OCI-LY7 (cell line): ENCODE measurements around the gene CPOX. TPM values are rescaled to one million over a fixed set of nuclear protein-coding genes. Genes with fewer than 3 reads are reported as not detected.

ENCODE experiments used
- BruUV-seq: library from RNA; stranded (reverse); fragments of 400-500 nt; replicated peaks from 2 replicates; lab custom pipeline; 2021; lab: Mats Ljungman, UMichigan
- CTCF ChIA-PET: fragments of 300-600 bp; sonication (Branson Sonifier 250); formaldehyde crosslinking; loops from one replicate; lab custom pipeline; 2022; ENCODE audit warnings: antibody characterized with exemption; ENCODE audit not compliant: unreplicated experiment; lab: Charles Lee
- POLR2A ChIA-PET: fragments of 300-600 bp; sonication (Branson Sonifier 250); formaldehyde crosslinking; loops from one replicate; lab custom pipeline; 2022; ENCODE audit warnings: antibody characterized with exemption; lab: Charles Lee
- DNase-seq: peaks from one replicate; pipeline ENCODE4 v3.0.0-alpha.2; 2015; ENCODE audit warnings: low spot score
- H2AFZ ChIP-seq: fragments of 200-600 bp; sonication (generic), shearing (Covaris generic); 2 replicates; pipeline ENCODE4 v1.6.1; 2014; ENCODE audit warnings: mild to moderate bottlenecking, antibody characterized with exemption, low read length, moderate library complexity
- H3K27ac ChIP-seq: fragments of 200-600 bp; sonication (generic); 2 replicates; pipeline ENCODE4 v1.5.1; 2014; ENCODE audit warnings: mixed run types, low read depth, mild to moderate bottlenecking, moderate library complexity, low read length, inconsistent platforms; ENCODE audit not compliant: poor library complexity, severe bottlenecking
- H3K36me3 ChIP-seq: fragments of 200-600 bp; sonication (generic); 2 replicates; pipeline ENCODE4 v1.6.1; 2014; ENCODE audit warnings: mild to moderate bottlenecking, antibody characterized with exemption, low read length, moderate library complexity, mixed read lengths; ENCODE audit not compliant: insufficient read depth
- H3K4me1 ChIP-seq: fragments of 200-600 bp; sonication (generic); 2 replicates; pipeline ENCODE4 v1.5.1; 2014; ENCODE audit warnings: mild to moderate bottlenecking, low read length; ENCODE audit not compliant: insufficient read depth, poor library complexity, severe bottlenecking
- H3K4me2 ChIP-seq: fragments of 200-600 bp; sonication (generic); 2 replicates; pipeline ENCODE4 v1.6.1; 2014; ENCODE audit warnings: mild to moderate bottlenecking, low read length
- H3K4me3 ChIP-seq: fragments of 200-600 bp; sonication (generic); 2 replicates; pipeline ENCODE4 v1.5.1; 2014; ENCODE audit warnings: mild to moderate bottlenecking, low read depth, low read length; ENCODE audit not compliant: poor library complexity, severe bottlenecking
- H3K79me2 ChIP-seq: fragments of 200-600 bp; sonication (generic); 2 replicates; pipeline ENCODE4 v1.6.1; 2016; ENCODE audit warnings: low read depth, mild to moderate bottlenecking, low read length, moderate library complexity, mixed read lengths; ENCODE audit not compliant: insufficient read depth
- H3K9me2 ChIP-seq: fragments of 200-600 bp; sonication (generic); 2 replicates; pipeline ENCODE4 v1.6.1; 2016; ENCODE audit warnings: mild to moderate bottlenecking, low read length, mixed read lengths; ENCODE audit not compliant: insufficient read depth
- H3K9me3 ChIP-seq: fragments of 200-600 bp; sonication (generic); 2 replicates; pipeline ENCODE4 v1.6.1; 2014; ENCODE audit warnings: mild to moderate bottlenecking, mixed run types, low read length, mixed read lengths
- H4K20me1 ChIP-seq: fragments of 200-600 bp; sonication (generic); 2 replicates; pipeline ENCODE4 v1.6.1; 2014; ENCODE audit warnings: mild to moderate bottlenecking, antibody characterized with exemption, low read length, moderate library complexity, mixed read lengths; ENCODE audit not compliant: insufficient read depth
- EZH2phosphoT487 ChIP-seq: fragments of 200-600 bp; sonication (generic); IDR thresholded peaks from 2 replicates; pipeline ENCODE4 v1.6.1; 2018; ENCODE audit warnings: low read depth, borderline replicate concordance, mild to moderate bottlenecking, mixed run types, antibody characterized with exemption, low read length, moderate library complexity, mixed read lengths
- intact Hi-C: fragments of 100-400 bp; cut with micrococcal nuclease; formaldehyde crosslinking; loops from one replicate; pipeline ENCODE4 v1.10.0; 2022; ENCODE audit not compliant: unreplicated experiment
- total RNA-seq, 2 experiments: library from RNA; depleted of rRNA in 1 of 2; stranded (reverse); fragments of >200 nt in 1 of 2; shearing (Covaris generic) in 1 of 2; gene quantifications; 2 replicates each; pipeline ENCODE4 v1.2.3, GENCODE V29; 2014 to 2022
- TF ChIP-seq, protein P1 (sequence below): fragments of 200-600 bp; sonication (generic); conservative IDR thresholded peaks from 2 replicates; pipeline ENCODE4 v1.5.1; 2014; ENCODE audit warnings: mild to moderate bottlenecking, antibody characterized with exemption, low read length, moderate library complexity, mixed read lengths

Gene CPOX
- total RNA-seq, 2 experiments from 2014 or later: 10.1 to 14.7 TPM

DNA sequence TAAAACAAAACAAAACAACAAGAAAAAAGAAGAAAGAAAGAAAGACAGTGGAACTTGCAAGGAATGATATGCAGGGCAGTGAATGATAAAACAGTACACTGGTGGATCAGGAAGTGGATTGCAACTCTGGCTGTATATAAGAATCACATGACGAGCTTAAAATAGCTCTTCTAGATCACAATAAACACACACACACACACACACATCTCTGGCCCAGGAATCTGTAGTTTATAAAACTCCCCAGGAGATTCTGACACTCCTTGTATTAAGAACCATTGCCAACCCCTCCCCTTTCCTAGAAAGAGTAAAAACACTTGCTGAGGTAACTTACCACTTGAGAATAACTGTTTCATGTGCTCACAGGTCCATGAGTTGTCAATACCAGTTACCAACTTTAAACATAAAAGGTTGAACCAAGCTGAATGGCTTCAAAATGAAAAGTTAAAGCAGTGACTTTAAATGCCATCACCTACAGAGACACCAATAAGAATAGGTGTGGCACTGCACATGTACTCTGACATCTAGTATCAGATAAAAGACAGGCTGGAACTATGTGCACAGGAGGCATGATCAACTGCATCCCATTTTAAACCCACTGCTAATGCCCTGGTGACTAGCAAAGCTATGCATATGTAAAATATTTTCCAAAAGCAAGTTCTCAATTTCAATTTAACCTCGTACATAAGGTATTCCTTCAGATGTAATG lies 3.9 kb downstream of the CPOX start:
- no TSS peak for BruUV-seq
- intact Hi-C loops: loop anchor here (10.0 kb wide), 1 partner anchor 315 kb away; the partner anchor contains the start of gene DCBLD2
- no peak overlapping the region for H3K4me3 ChIP-seq
- H3K4me1 ChIP-seq: peaks cover 10% of the 10 kb centered on the region
- no peaks in the 10 kb centered on the region for H3K36me3 ChIP-seq
- H4K20me1 ChIP-seq: no peaks in the 10 kb centered on the region
- H3K9me3 ChIP-seq: no peaks in the 10 kb centered on the region
- POLR2A ChIA-PET: interaction anchor here (0.6 kb wide), 1 partner anchor 69 kb away, joined by 3 read pairs; no protein-coding TSS in a partner anchor
- H3K27ac ChIP-seq: no peak overlapping the region
- CTCF ChIA-PET: no interaction called here
- H3K79me2 ChIP-seq: no peaks in the 10 kb centered on the region
- H3K4me2 ChIP-seq: no peak overlapping the region
- H3K9me2 ChIP-seq: no peaks in the 10 kb centered on the region
- no peak for DNase-seq
- H2AFZ ChIP-seq: no peak overlapping the region
- TF ChIP-seq EZH2phosphoT487: no peak
- TF ChIP-seq, protein P1, sequence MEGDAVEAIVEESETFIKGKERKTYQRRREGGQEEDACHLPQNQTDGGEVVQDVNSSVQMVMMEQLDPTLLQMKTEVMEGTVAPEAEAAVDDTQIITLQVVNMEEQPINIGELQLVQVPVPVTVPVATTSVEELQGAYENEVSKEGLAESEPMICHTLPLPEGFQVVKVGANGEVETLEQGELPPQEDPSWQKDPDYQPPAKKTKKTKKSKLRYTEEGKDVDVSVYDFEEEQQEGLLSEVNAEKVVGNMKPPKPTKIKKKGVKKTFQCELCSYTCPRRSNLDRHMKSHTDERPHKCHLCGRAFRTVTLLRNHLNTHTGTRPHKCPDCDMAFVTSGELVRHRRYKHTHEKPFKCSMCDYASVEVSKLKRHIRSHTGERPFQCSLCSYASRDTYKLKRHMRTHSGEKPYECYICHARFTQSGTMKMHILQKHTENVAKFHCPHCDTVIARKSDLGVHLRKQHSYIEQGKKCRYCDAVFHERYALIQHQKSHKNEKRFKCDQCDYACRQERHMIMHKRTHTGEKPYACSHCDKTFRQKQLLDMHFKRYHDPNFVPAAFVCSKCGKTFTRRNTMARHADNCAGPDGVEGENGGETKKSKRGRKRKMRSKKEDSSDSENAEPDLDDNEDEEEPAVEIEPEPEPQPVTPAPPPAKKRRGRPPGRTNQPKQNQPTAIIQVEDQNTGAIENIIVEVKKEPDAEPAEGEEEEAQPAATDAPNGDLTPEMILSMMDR: no peak

DNA sequence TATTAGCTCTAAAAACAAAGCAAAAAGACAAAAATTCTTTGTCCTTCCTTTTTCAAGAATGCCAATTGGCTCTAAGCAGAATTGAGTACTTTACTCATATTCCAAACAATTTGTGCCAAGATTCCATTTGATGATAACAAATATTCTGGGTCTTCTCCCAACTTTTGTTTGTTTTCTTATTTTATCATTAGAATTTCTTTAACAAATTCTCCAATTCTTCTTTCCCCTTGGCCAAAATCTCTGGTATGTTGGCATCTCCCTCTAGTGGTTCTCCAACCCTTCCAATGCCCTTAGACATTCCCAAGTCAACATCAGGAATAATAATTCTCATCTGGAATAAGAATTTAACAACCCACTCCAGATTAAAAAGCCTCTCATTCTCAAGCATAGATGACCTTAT lies 5.3 kb downstream of the CPOX start:
- no peak overlapping the region for H3K4me2 ChIP-seq
- DNase-seq: no peak
- H3K4me1 ChIP-seq: peaks cover 10% of the 10 kb centered on the region
- CTCF ChIA-PET: no interaction called here
- no peaks in the 10 kb centered on the region for H3K9me3 ChIP-seq
- H3K9me2 ChIP-seq: no peaks in the 10 kb centered on the region
- H3K4me3 ChIP-seq: no peak overlapping the region
- H4K20me1 ChIP-seq: no peaks in the 10 kb centered on the region
- no peak overlapping the region for H2AFZ ChIP-seq
- BruUV-seq: no TSS peak
- H3K36me3 ChIP-seq: no peaks in the 10 kb centered on the region
- no peaks in the 10 kb centered on the region for H3K79me2 ChIP-seq
- TF ChIP-seq, protein P1: peak; percentile 31; the same call in 1 of the 2 replicates
- TF ChIP-seq EZH2phosphoT487: no peak
- POLR2A ChIA-PET: interaction anchor here (1.1 kb wide), 1 partner anchor 416 kb away, joined by 3 read pairs; no protein-coding TSS in a partner anchor
- no peak overlapping the region for H3K27ac ChIP-seq
- intact Hi-C loops: no loop called here

DNA sequence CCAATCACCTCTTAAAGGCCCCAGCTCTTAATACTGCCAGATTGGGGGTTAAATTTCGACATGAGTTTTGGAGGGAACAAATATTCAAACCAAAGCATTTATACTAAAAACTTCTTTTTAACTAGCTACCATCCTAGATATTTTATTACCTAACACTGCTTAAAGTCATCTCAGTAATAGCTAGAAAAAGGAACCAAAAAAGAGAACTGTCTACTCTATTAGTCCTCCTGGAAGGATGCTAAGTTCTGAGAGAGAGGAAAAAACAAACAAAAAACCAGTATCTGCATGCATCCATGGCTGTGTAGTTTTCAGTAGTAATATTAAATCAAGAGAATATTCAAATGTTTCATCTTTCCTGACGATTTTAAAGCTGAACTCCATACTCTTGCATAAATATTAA lies 5.8 kb downstream of the CPOX start:
- Histone ChIP-seq H3K79me2 (no peaks in the 10 kb centered on the region), H3K4me3 (no peak overlapping the region), H3K27ac (no peak overlapping the region), H3K4me1 (peaks cover 10% of the 10 kb centered on the region), H3K36me3 (no peaks in the 10 kb centered on the region), H3K4me2 (no peak overlapping the region), H4K20me1 (no peaks in the 10 kb centered on the region), H3K9me3 (no peaks in the 10 kb centered on the region), H2AFZ (no peak overlapping the region), H3K9me2 (no peaks in the 10 kb centered on the region)
- ChIA-PET POLR2A (interaction anchor here (0.7 to 1.1 kb wide), 3 partner anchors 11 to 416 kb away, joined by 3 read pairs; no protein-coding TSS in a partner anchor), CTCF (interaction anchor here (0.8 kb wide), 1 partner anchor 10 kb away, joined by 3 read pairs; no protein-coding TSS in a partner anchor)
- intact Hi-C loops: no loop called here
- BruUV-seq: no TSS peak
- no peak for DNase-seq
- no peak for TF ChIP-seq EZH2phosphoT487
- TF ChIP-seq, protein P1: no peak
